ENCODE measurements around the gene IKZF2.

DNA sequence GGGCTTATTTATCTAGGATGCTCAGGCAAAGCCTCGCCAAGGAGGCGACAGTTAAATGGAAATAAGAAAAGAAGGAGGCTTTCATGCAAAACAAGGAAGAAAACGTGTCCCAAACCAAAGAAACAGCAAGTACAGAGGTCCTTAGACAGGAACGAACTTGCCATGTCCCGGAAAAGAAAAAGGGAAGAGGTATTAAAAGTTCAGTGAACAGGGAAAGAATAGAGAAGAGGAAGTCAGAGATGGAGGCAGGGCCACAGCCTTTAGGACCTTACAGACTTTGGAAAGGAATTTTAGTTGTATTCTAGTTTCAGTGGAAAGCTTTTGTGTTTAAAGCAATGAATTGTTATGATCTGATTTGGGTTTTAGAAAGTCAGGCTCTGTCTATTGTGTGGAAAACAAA is 22.1 kb downstream of the IKZF2 start:
- TF ChIP-seq POLR2A (IDR thresholded peaks at IDR 0.05; ENCODE audit: low read length): no peak
- no peak for TF ChIP-seq GATA1 (IDR thresholded peaks at IDR 0.05; ENCODE audit: low read depth, low read length)

Data from erythroblast (primary cell).